ENCODE results near the gene ANXA2. TPM values are rescaled to one million over a fixed set of nuclear protein-coding genes. Genes with fewer than 3 reads are reported as not detected.

The ANXA2 gene
- polyA plus RNA-seq, 1 donor (not counting 4 experiments of a cell fraction or from before 2014, with no cell fraction given): 11,017 TPM

DNA sequence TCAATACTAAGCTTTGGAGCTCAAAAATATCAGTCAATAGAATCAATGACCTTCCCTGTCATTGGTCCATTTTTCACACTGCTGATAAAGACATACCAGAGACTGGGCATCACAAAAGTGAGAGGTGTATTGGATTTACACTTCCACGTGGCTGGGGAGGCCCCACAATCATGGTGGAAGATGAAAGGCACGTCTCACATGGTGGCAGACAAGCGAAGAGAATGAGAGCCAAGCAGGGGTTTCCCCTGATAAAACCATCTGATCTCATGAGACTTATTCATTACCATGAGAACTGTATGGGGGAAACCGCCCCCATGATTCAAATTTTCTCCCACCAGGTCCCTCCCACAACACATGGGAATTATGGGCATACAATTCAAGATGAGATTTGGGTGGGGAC lies 81.9 kb downstream of the ANXA2 start:
- H3K9ac ChIP-seq (ENCODE audit: control insufficient read depth, extremely low read depth, insufficient read depth, low read length): no peak overlapping the region
- DNase-seq (ENCODE audit: low read depth, low spot score) (no peak), FAIRE-seq (peak; percentile 13)
- dilution Hi-C loops (cut with MboI; ENCODE audit: extremely low pct_ligation_motif_present, low sequenced_read_pairs): no loop called here
- H3K4me3 ChIP-seq (ENCODE audit: control insufficient read depth in 2 of 3, extremely low read depth in 1 of 3, insufficient read depth in 2 of 3, low read depth in 1 of 3, low read length in 3 of 3): no peak overlapping the region
- no peaks in the 10 kb centered on the region for H3K9me3 ChIP-seq (ENCODE audit: control insufficient read depth, low read depth, low read length)
- H3K4me1 ChIP-seq (ENCODE audit: control insufficient read depth, extremely low read depth, insufficient read depth, low read length): peaks cover 14% of the 10 kb centered on the region
- no peak overlapping the region for H3K27ac ChIP-seq (ENCODE audit: control insufficient read depth, insufficient read depth, low read length)
- no peaks in the 10 kb centered on the region for H3K27me3 ChIP-seq (ENCODE audit: control insufficient read depth, extremely low read depth, insufficient read depth, low read length)
- no peaks in the 10 kb centered on the region for H3K36me3 ChIP-seq (ENCODE audit: control insufficient read depth in 2 of 2, extremely low read depth in 1 of 2, insufficient read depth in 2 of 2, low read length in 2 of 2)
- H4K20me1 ChIP-seq (ENCODE audit: control insufficient read depth, extremely low read depth, insufficient read depth, low read length): no peaks in the 10 kb centered on the region
- H3K4me2 ChIP-seq (ENCODE audit: control insufficient read depth, extremely low read depth, insufficient read depth, low read depth, low read length): no peak overlapping the region
- no peaks in the 10 kb centered on the region for H3K79me2 ChIP-seq (ENCODE audit: control insufficient read depth, insufficient read depth, low read length)
- TF ChIP-seq, protein P1, sequence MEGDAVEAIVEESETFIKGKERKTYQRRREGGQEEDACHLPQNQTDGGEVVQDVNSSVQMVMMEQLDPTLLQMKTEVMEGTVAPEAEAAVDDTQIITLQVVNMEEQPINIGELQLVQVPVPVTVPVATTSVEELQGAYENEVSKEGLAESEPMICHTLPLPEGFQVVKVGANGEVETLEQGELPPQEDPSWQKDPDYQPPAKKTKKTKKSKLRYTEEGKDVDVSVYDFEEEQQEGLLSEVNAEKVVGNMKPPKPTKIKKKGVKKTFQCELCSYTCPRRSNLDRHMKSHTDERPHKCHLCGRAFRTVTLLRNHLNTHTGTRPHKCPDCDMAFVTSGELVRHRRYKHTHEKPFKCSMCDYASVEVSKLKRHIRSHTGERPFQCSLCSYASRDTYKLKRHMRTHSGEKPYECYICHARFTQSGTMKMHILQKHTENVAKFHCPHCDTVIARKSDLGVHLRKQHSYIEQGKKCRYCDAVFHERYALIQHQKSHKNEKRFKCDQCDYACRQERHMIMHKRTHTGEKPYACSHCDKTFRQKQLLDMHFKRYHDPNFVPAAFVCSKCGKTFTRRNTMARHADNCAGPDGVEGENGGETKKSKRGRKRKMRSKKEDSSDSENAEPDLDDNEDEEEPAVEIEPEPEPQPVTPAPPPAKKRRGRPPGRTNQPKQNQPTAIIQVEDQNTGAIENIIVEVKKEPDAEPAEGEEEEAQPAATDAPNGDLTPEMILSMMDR (optimal IDR thresholded peaks at IDR 0.05 in 1 of 3, IDR thresholded peaks at IDR 0.05 in 1 of 3, conservative IDR thresholded peaks at IDR 0.05 in 1 of 3; ENCODE audit: extremely low read depth in 1 of 3, insufficient read depth in 2 of 3, low read length in 3 of 3): no peak
- TF ChIP-seq EZH2 (IDR thresholded peaks at IDR 0.05; ENCODE audit: low read length): no peak
- no peaks in the 10 kb centered on the region for H3K9me1 ChIP-seq (ENCODE audit: control insufficient read depth, extremely low read depth, insufficient read depth, low read length)
- H2AFZ ChIP-seq (ENCODE audit: control insufficient read depth, low read length): no peak overlapping the region

DNA sequence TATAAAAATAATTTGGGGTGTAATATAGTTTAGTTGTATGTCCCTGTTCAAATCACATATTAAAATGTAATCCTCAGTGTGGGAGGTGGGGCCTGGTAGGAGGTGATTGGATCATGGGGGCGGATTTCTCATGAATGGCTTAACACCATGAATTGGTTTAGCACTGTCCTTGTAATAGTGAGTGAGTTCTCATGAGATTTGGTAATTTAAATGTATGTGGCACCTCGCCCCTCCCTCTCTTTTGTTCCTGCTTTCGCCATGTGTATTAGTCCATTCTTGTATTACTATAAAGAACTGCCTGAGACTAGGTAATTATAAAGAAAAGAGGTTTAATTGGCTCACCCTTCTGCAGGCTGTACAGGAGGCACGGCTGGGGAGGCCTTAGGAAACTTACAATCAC lies 83.9 kb downstream of the ANXA2 start:
- H3K79me2 ChIP-seq (ENCODE audit: control insufficient read depth, insufficient read depth, low read length): no peaks in the 10 kb centered on the region
- H3K4me1 ChIP-seq (ENCODE audit: control insufficient read depth, extremely low read depth, insufficient read depth, low read length): peaks cover 14% of the 10 kb centered on the region
- no peaks in the 10 kb centered on the region for H3K36me3 ChIP-seq (ENCODE audit: control insufficient read depth in 2 of 2, extremely low read depth in 1 of 2, insufficient read depth in 2 of 2, low read length in 2 of 2)
- H3K27me3 ChIP-seq (ENCODE audit: control insufficient read depth, extremely low read depth, insufficient read depth, low read length): no peaks in the 10 kb centered on the region
- H3K27ac ChIP-seq (ENCODE audit: control insufficient read depth, insufficient read depth, low read length): no peak overlapping the region
- dilution Hi-C loops (cut with MboI; ENCODE audit: extremely low pct_ligation_motif_present, low sequenced_read_pairs): no loop called here
- no peaks in the 10 kb centered on the region for H4K20me1 ChIP-seq (ENCODE audit: control insufficient read depth, extremely low read depth, insufficient read depth, low read length)
- H3K4me2 ChIP-seq (ENCODE audit: control insufficient read depth, extremely low read depth, insufficient read depth, low read depth, low read length): no peak overlapping the region
- no peak overlapping the region for H2AFZ ChIP-seq (ENCODE audit: control insufficient read depth, low read length)
- no peak overlapping the region for H3K4me3 ChIP-seq (ENCODE audit: control insufficient read depth in 2 of 3, extremely low read depth in 1 of 3, insufficient read depth in 2 of 3, low read depth in 1 of 3, low read length in 3 of 3)
- H3K9me1 ChIP-seq (ENCODE audit: control insufficient read depth, extremely low read depth, insufficient read depth, low read length): no peaks in the 10 kb centered on the region
- FAIRE-seq: no peak
- no peak overlapping the region for H3K9ac ChIP-seq (ENCODE audit: control insufficient read depth, extremely low read depth, insufficient read depth, low read length)
- no peaks in the 10 kb centered on the region for H3K9me3 ChIP-seq (ENCODE audit: control insufficient read depth, low read depth, low read length)
- DNase-seq (ENCODE audit: low read depth, low spot score): no peak
- TF ChIP-seq, protein P1 (optimal IDR thresholded peaks at IDR 0.05 in 1 of 3, IDR thresholded peaks at IDR 0.05 in 1 of 3, conservative IDR thresholded peaks at IDR 0.05 in 1 of 3; ENCODE audit: extremely low read depth in 1 of 3, insufficient read depth in 2 of 3, low read length in 3 of 3): no peak
- no peak for TF ChIP-seq EZH2 (IDR thresholded peaks at IDR 0.05; ENCODE audit: low read length)
